Skeletal muscle tissue (tissue), 4 donors: ENCODE results near the gene MRPS18B. TPM values are rescaled to one million over a fixed set of nuclear protein-coding genes. Genes with fewer than 3 reads are reported as not detected.

Experiments used
- H3K27ac ChIP-seq: one replicate; pipeline ENCODE4 v1.7.0; 2013; ENCODE audit warnings: mild to moderate bottlenecking, low read depth, low read length, inconsistent platforms
- H3K27me3 ChIP-seq, 3 donors: one replicate each; pipeline ENCODE4 v1.7.0; 2013; ENCODE audit warnings: low read length in 3 of 3; ENCODE audit not compliant: control insufficient read depth in 3 of 3, insufficient read depth in 3 of 3
- H3K36me3 ChIP-seq, 3 donors: one replicate each; pipeline ENCODE4 v1.7.0; 2013; ENCODE audit warnings: low read length in 3 of 3; ENCODE audit not compliant: control insufficient read depth in 3 of 3, insufficient read depth in 3 of 3
- H3K4me1 ChIP-seq, 3 donors: one replicate each; pipeline ENCODE4 v1.7.0; 2013; ENCODE audit warnings: low read length in 3 of 3, mild to moderate bottlenecking in 3 of 3; ENCODE audit not compliant: control insufficient read depth in 3 of 3, insufficient read depth in 3 of 3
- H3K4me3 ChIP-seq, 3 donors: one replicate each; pipeline ENCODE4 v1.7.0; 2013; ENCODE audit warnings: low read length in 3 of 3
- H3K9ac ChIP-seq, 3 donors: one replicate each; pipeline ENCODE4 v1.7.0; 2013; ENCODE audit warnings: low read length in 3 of 3, mild to moderate bottlenecking in 3 of 3, moderate library complexity in 2 of 3, low read depth in 1 of 3
- H3K9me3 ChIP-seq, 3 donors: one replicate each; pipeline ENCODE4 v1.7.0; 2013; ENCODE audit warnings: low read length in 3 of 3; ENCODE audit not compliant: control insufficient read depth in 3 of 3
- total RNA-seq: library from RNA; depleted of rRNA; stranded (reverse); fragments of >200 nt; gene quantifications from one replicate; pipeline ENCODE4 v1.2.3, GENCODE V29; 2014
- donor health status: Osteomylitis.

Gene MRPS18B
- 105 TPM for total RNA-seq

DNA sequence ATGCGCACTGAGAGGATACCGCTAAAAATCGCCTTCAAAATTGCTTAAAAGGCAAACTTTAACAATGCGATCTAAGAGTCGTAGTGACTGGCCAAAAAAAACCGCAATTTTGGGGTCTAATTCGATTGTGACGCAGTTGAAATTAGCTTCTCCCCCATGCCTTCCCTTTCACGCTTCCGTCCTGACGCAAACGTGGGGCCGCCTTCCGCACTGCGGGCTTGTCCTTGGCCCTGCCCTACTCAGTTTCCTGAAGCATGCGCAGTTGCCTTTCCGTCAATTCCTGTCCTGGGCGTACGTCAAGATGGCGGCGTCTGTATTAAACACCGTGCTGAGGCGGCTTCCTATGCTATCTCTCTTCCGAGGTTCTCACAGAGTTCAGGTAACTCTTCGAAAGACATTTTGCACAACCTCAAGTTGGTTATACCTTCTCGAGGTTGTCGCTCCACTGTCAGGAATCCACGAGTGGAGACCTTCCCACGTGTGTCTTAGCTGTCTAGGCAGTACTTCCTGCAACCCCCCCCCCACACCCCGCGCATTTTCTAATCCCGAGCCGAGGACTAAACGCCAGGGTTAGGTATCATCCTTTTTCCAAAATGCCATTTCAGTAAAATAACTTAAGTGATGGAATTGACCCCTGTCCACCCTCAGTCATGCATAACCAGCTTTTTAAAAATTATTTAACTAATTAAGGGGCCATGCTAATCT is at the start of gene MRPS18B:
MRPS18B (plus strand) TSS at position 276 of the 705 bp plus-strand sequence; CDS start at position 302, 26 bp downstream.
- peaks cover 29 to 40% (median 34%) of the 10 kb centered on the region in 3 donors for H3K36me3 ChIP-seq
- peaks cover 26 to 37% (median 33%) of the 10 kb centered on the region in 3 donors for H3K4me1 ChIP-seq
- no peaks in the 10 kb centered on the region for H3K9me3 ChIP-seq
- peak within 1 kb of the TSS; percentile 94 to 100 (median 98) for H3K9ac ChIP-seq
- H3K27ac ChIP-seq, result peak within 1 kb of the TSS; percentile 100
- H3K4me3 ChIP-seq, result peak within 1 kb of the TSS; percentile 88 to 100 (median 94)
- no peaks in the 10 kb centered on the region for H3K27me3 ChIP-seq

- Histone ChIP-seq H3K4me3 (no peak overlapping the region), H3K9ac (no peak overlapping the region), H3K27me3 (no peaks in the 10 kb centered on the region), H3K36me3 (peaks cover 0 to 3% (median 0%) of the 10 kb centered on the region in 3 donors), H3K9me3 (no peaks in the 10 kb centered on the region), H3K27ac (no peak overlapping the region), H3K4me1 (peaks cover 22 to 33% (median 25%) of the 10 kb centered on the region in 3 donors)
These were observed 49.4 kb upstream of the MRPS18B start for GRCh38 chr6:30568245-30568644.

DNA sequence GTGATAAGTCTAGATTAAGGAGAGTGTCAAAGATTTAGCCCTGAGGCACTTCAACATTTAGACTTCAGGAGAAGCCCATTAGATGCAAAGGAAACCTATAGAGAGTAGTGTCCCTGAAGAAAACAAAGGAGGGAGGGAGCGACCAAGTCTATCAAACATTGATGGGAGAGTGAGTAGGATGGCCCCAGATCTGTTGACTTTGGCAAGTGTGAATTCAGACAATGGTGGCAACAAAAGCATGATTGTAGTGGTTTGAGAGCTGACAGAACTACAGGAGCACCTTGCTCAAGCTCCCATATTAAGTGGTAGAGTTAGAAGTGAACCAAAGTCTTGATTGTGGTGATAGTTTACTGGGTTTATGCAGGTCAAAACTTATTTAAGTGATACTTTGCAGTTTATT is 47.4 kb upstream of the MRPS18B start:
- no peaks in the 10 kb centered on the region for H3K9me3 ChIP-seq
- H3K36me3 ChIP-seq, result peaks cover 0 to 3% (median 0%) of the 10 kb centered on the region in 3 donors
- peaks cover 22 to 34% (median 25%) of the 10 kb centered on the region in 3 donors for H3K4me1 ChIP-seq
- peak overlapping the region; percentile 84 to 97 (median 93) for H3K9ac ChIP-seq
- peak overlapping the region; percentile 93 to 99 (median 95) for H3K4me3 ChIP-seq
- H3K27me3 ChIP-seq, result no peaks in the 10 kb centered on the region
- peak overlapping the region; percentile 99 for H3K27ac ChIP-seq

GRCh38 chr6:30570740-30571074 is 46.9 kb upstream of the MRPS18B start:
- Histone ChIP-seq H3K9me3 (no peaks in the 10 kb centered on the region), H3K4me3 (peak overlapping the region; percentile 93 to 99 (median 95)), H3K4me1 (peaks cover 22 to 34% (median 25%) of the 10 kb centered on the region in 3 donors), H3K27me3 (no peaks in the 10 kb centered on the region), H3K27ac (peak overlapping the region; percentile 99), H3K9ac (peak overlapping the region; percentile 84 to 97 (median 93)), H3K36me3 (peaks cover 0 to 3% (median 0%) of the 10 kb centered on the region in 3 donors)

- peak within 1 kb of the TSS; percentile 99 for H3K27ac ChIP-seq
- peaks cover 0 to 3% (median 0%) of the 10 kb centered on the region in 3 donors for H3K36me3 ChIP-seq
- H3K27me3 ChIP-seq, result no peaks in the 10 kb centered on the region
- peak within 1 kb of the TSS; percentile 93 to 99 (median 95) for H3K4me3 ChIP-seq
- H3K9me3 ChIP-seq, result no peaks in the 10 kb centered on the region
- peak within 1 kb of the TSS; percentile 90 to 97 (median 95) for H3K9ac ChIP-seq
- peaks cover 22 to 34% (median 25%) of the 10 kb centered on the region in 3 donors for H3K4me1 ChIP-seq
These were observed 46.4 kb upstream of the MRPS18B start, which contains the start of gene ABCF1 for GRCh38 chr6:30571075-30571761. ABCF1 (plus strand) TSS chr6:30571442; CDS start chr6:30571488, 46 bp downstream.

- peak overlapping the region; percentile 99 for H3K27ac ChIP-seq
- peak overlapping the region; percentile 90 to 97 (median 95) for H3K9ac ChIP-seq
- peaks cover 22 to 34% (median 25%) of the 10 kb centered on the region in 3 donors for H3K4me1 ChIP-seq
These were observed 45.9 kb upstream of the MRPS18B start for GRCh38 chr6:30571762-30572082.

DNA sequence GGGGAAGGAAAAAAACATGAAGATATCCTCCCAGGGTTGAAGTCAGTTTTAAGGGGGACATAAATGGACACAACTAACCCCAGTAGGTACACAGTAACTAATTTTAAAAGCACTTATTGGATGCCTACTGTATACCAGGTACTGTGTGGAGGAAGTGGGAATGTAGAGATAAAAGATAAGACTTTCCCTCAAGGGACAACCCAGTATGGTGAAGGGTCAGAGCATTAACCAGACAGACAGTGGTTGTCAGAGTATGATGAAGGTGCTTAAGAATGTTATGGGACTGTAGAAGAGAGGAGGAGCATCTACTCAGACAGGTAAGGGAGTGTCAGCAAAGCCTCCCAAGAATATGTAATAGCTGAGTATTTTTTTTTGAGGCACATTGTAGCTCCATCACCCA is 45.5 kb upstream of the MRPS18B start:
- H3K36me3 ChIP-seq, result peaks cover 0 to 10% (median 2%) of the 10 kb centered on the region in 3 donors
- H3K27me3 ChIP-seq, result no peaks in the 10 kb centered on the region
- H3K27ac ChIP-seq, result peak overlapping the region; percentile 99
- H3K4me1 ChIP-seq, result peaks cover 22 to 34% (median 25%) of the 10 kb centered on the region in 3 donors
- peak overlapping the region; percentile 93 to 99 (median 95) for H3K4me3 ChIP-seq
- no peaks in the 10 kb centered on the region for H3K9me3 ChIP-seq
- peak overlapping the region; percentile 90 to 97 (median 95) for H3K9ac ChIP-seq

More at GRCh38 chr6:30571762-30572082, 45.9 kb upstream of the MRPS18B start:
- peaks cover 0 to 5% (median 0%) of the 10 kb centered on the region in 3 donors for H3K36me3 ChIP-seq
- H3K27me3 ChIP-seq, result no peaks in the 10 kb centered on the region
- no peaks in the 10 kb centered on the region for H3K9me3 ChIP-seq
- peak overlapping the region; percentile 93 to 99 (median 95) for H3K4me3 ChIP-seq

DNA sequence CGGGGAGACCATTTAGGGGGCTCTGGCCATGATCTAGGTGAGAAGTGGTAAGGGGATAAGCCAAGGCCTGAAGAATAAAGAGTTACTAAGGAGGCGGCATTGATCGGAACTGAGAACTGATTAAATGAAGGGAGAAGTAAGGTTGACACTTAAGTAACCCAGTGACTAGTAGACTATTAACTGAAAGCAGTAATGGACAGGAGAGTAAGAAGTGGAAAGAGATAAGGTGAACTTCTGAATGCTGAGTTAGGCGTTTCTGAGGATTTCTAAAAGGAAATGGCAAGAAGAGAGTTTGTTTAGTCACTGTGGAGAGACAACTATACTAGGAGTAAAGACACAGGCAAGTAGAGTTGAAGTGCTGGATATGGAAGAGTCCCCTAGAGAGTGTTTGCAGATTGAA is 44.5 kb upstream of the MRPS18B start:
- Histone ChIP-seq H3K4me3 (peak overlapping the region in 1 of 3 donors; percentile 12), H3K27ac (no peak overlapping the region), H3K4me1 (peaks cover 22 to 34% (median 25%) of the 10 kb centered on the region in 3 donors), H3K9me3 (no peaks in the 10 kb centered on the region), H3K36me3 (peaks cover 9 to 19% (median 12%) of the 10 kb centered on the region in 3 donors), H3K9ac (peak overlapping the region in 1 of 3 donors; percentile 9), H3K27me3 (no peaks in the 10 kb centered on the region)

- Histone ChIP-seq H3K36me3 (peaks cover 39 to 59% (median 47%) of the 10 kb centered on the region in 3 donors), H3K4me1 (peaks cover under 1 to 4% (median 1%) of the 10 kb centered on the region in 3 donors), H3K9ac (no peak overlapping the region), H3K4me3 (no peak overlapping the region), H3K27me3 (no peaks in the 10 kb centered on the region), H3K27ac (no peak overlapping the region), H3K9me3 (no peaks in the 10 kb centered on the region)
These were observed 39.6 kb upstream of the MRPS18B start for GRCh38 chr6:30578051-30578450.
